IPS-18a (cell line): Measurements from ENCODE around the gene HOXA3.

Experiments
- H3K27ac ChIP-seq: one replicate; pipeline ENCODE4 v1.5.1; 2013; ENCODE audit warnings: low read length
- H3K27me3 ChIP-seq: one replicate; pipeline ENCODE4 v1.6.1; 2013; ENCODE audit warnings: mild to moderate bottlenecking, low read length; ENCODE audit not compliant: control insufficient read depth, insufficient read depth
- H3K36me3 ChIP-seq: one replicate; pipeline ENCODE4 v1.6.1; 2013; ENCODE audit warnings: low read depth, low read length; ENCODE audit not compliant: control insufficient read depth
- H3K4me1 ChIP-seq: one replicate; pipeline ENCODE4 v1.6.1; 2013; ENCODE audit warnings: low read depth, low read length; ENCODE audit not compliant: control insufficient read depth
- H3K4me3 ChIP-seq: one replicate; pipeline ENCODE4 v1.5.1; 2013; ENCODE audit warnings: low read length
- H3K9ac ChIP-seq: one replicate; pipeline ENCODE4 v1.6.1; 2013; ENCODE audit warnings: mild to moderate bottlenecking, low read length, moderate library complexity
- H3K9me3 ChIP-seq: one replicate; pipeline ENCODE4 v1.6.1; 2013; ENCODE audit warnings: low read depth, low read length; ENCODE audit not compliant: control insufficient read depth

The HOXA3 gene

GRCh38 chr7:27179503-27180430 is 27.4 kb upstream of the HOXA3 start:
- H3K4me3 ChIP-seq: no peak overlapping the region
- no peak overlapping the region for H3K27ac ChIP-seq
- H3K4me1 ChIP-seq: no peaks in the 10 kb centered on the region
- no peaks in the 10 kb centered on the region for H3K9me3 ChIP-seq
- peaks cover 100% of the 10 kb centered on the region for H3K27me3 ChIP-seq
- no peaks in the 10 kb centered on the region for H3K36me3 ChIP-seq
- no peak overlapping the region for H3K9ac ChIP-seq

GRCh38 chr7:27179030-27179429 is 26.6 kb upstream of the HOXA3 start:
- Histone ChIP-seq H3K27ac (no peak overlapping the region), H3K27me3 (peaks cover 100% of the 10 kb centered on the region), H3K9ac (no peak overlapping the region), H3K4me1 (no peaks in the 10 kb centered on the region), H3K36me3 (no peaks in the 10 kb centered on the region), H3K4me3 (no peak overlapping the region), H3K9me3 (no peaks in the 10 kb centered on the region)

- H3K4me1 ChIP-seq: no peaks in the 10 kb centered on the region
- peaks cover 100% of the 10 kb centered on the region for H3K27me3 ChIP-seq
- H3K9ac ChIP-seq: no peak overlapping the region
- H3K9me3 ChIP-seq: no peaks in the 10 kb centered on the region
- no peaks in the 10 kb centered on the region for H3K36me3 ChIP-seq
- no peak overlapping the region for H3K4me3 ChIP-seq
- H3K27ac ChIP-seq: no peak overlapping the region
Measured at GRCh38 chr7:27178366-27178765, 26.0 kb upstream of the HOXA3 start.

- Histone ChIP-seq H3K9me3 (no peaks in the 10 kb centered on the region), H3K27me3 (peaks cover 100% of the 10 kb centered on the region), H3K36me3 (no peaks in the 10 kb centered on the region), H3K4me3 (no peak overlapping the region), H3K27ac (no peak overlapping the region), H3K4me1 (no peaks in the 10 kb centered on the region), H3K9ac (no peak overlapping the region)
Measured at GRCh38 chr7:27177795-27178320, 25.5 kb upstream of the HOXA3 start.

GRCh38 chr7:27176962-27177794 is 24.8 kb upstream of the HOXA3 start:
- Histone ChIP-seq H3K27me3 (peaks cover 100% of the 10 kb centered on the region), H3K9ac (no peak overlapping the region), H3K9me3 (no peaks in the 10 kb centered on the region), H3K4me3 (no peak overlapping the region), H3K27ac (no peak overlapping the region), H3K4me1 (no peaks in the 10 kb centered on the region), H3K36me3 (no peaks in the 10 kb centered on the region)

GRCh38 chr7:27176524-27176845 is 24.1 kb upstream of the HOXA3 start:
- no peak overlapping the region for H3K9ac ChIP-seq
- peaks cover 100% of the 10 kb centered on the region for H3K27me3 ChIP-seq
- H3K36me3 ChIP-seq: no peaks in the 10 kb centered on the region
- no peaks in the 10 kb centered on the region for H3K9me3 ChIP-seq
- H3K4me1 ChIP-seq: no peaks in the 10 kb centered on the region
- H3K27ac ChIP-seq: no peak overlapping the region
- no peak overlapping the region for H3K4me3 ChIP-seq

GRCh38 chr7:27175626-27176523 is 23.5 kb upstream of the HOXA3 start:
- Histone ChIP-seq H3K9me3 (no peaks in the 10 kb centered on the region), H3K36me3 (no peaks in the 10 kb centered on the region), H3K4me3 (no peak overlapping the region), H3K9ac (no peak overlapping the region), H3K4me1 (no peaks in the 10 kb centered on the region), H3K27me3 (peaks cover 100% of the 10 kb centered on the region), H3K27ac (no peak overlapping the region)

- Histone ChIP-seq H3K27me3 (peaks cover 100% of the 10 kb centered on the region), H3K36me3 (no peaks in the 10 kb centered on the region), H3K9ac (no peak overlapping the region), H3K4me3 (no peak overlapping the region), H3K27ac (no peak overlapping the region), H3K9me3 (no peaks in the 10 kb centered on the region), H3K4me1 (no peaks in the 10 kb centered on the region)
Measured at GRCh38 chr7:27174874-27175625, 22.7 kb upstream of the HOXA3 start.

GRCh38 chr7:27173956-27174873 is 21.8 kb upstream of the HOXA3 start, which contains the start of gene HOXA10:
Gene HOXA10 (minus strand): TSS chr7:27174320. CDS start chr7:27174306, 14 bp downstream.
- H3K9ac ChIP-seq: no peak within 1 kb of the TSS
- no peaks in the 10 kb centered on the region for H3K9me3 ChIP-seq
- no peak within 1 kb of the TSS for H3K4me3 ChIP-seq
- no peaks in the 10 kb centered on the region for H3K4me1 ChIP-seq
- peaks cover 100% of the 10 kb centered on the region for H3K27me3 ChIP-seq
- no peaks in the 10 kb centered on the region for H3K36me3 ChIP-seq
- H3K27ac ChIP-seq: no peak within 1 kb of the TSS

- Histone ChIP-seq H3K4me3 (no peak overlapping the region), H3K36me3 (no peaks in the 10 kb centered on the region), H3K9me3 (no peaks in the 10 kb centered on the region), H3K9ac (no peak overlapping the region), H3K27ac (no peak overlapping the region), H3K4me1 (no peaks in the 10 kb centered on the region), H3K27me3 (peaks cover 100% of the 10 kb centered on the region)
Measured at GRCh38 chr7:27173511-27173955, 21.1 kb upstream of the HOXA3 start.
